Ammon's horn (tissue), 1 donor: Measurements from ENCODE around the gene STXBP2.

Experiments used
- DNase-seq: peaks from one replicate; pipeline ENCODE4 v3.0.0-alpha.2; 2016; ENCODE audit warnings: low spot score

STXBP2 gene

DNA sequence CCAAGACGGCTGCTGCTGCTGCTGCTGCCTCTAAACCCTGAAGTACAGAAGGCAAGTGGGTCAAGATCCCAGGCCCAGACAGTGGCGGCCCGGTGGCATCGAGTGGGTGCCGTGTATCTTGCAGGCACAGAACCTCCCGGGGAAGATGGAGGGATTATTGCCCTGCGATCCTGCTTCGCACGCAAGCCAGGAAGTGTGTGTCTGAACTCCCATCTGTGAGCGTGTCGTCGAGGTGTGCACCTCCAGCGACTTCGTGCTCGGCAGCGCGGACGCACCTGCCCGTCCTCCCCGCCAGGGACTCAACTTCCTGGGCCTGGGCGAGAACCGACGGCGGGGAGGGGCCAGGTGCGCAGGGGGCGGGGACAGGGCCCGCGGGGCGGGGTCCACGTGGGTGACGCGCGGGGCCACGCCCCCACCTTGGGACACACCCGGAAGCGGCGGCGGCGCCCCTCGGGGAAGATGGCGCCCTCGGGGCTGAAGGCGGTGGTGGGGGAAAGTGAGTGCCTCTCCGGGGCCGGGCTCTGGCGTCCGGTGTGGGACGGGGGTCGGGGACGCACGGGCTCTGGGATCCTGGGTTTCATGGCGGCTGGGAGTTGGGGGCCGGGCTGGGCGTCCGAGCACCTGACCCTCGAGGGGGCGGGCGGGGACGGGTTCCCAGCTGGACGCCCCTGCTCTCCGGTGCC, at the start of gene STXBP2:
STXBP2 (plus strand) TSS at position 420 of the 683 bp plus-strand sequence; CDS start at position 460, 40 bp downstream.
- peak; percentile 30 for DNase-seq

DNA sequence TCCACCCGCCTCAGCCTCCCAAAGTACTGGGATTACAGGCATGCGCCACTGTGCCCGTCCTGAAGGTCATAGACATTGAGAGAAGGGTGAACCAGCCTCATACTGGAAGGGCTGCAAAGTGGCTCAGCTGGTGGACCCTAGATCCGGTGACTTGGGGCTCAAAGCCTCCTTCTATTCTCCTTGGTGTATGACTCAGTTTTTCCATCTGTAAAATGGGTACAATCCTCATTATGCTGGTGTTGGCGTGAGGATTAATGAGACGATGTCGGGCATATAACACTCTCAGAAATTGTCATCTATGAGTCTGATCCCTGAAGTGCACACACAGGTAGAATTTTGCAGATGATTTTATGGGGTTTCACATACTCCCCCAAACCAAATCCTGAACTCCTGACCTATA, 47.1 kb upstream of the STXBP2 start:
- DNase-seq = no peak

DNA sequence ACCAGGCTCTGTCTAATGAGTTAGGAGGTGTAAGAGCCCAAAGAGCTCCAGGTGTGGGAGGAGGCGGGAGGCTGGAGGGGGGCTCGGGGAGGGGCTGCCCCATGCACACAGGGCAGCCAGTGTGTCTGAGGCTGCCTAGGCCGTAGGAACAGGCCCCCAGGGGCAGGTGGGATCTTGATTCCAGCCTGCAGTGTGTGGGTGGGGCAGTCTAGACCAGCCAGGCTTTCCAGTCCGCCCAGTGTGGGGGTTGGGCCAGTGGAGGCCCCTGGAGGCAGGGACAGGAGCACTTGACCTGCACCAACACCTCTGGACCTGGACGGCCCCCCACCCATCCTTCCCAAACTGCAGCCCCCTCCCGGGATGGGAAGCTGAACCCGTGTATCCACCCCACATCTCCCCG, 46.7 kb upstream of the STXBP2 start:
- DNase-seq = no peak

DNA sequence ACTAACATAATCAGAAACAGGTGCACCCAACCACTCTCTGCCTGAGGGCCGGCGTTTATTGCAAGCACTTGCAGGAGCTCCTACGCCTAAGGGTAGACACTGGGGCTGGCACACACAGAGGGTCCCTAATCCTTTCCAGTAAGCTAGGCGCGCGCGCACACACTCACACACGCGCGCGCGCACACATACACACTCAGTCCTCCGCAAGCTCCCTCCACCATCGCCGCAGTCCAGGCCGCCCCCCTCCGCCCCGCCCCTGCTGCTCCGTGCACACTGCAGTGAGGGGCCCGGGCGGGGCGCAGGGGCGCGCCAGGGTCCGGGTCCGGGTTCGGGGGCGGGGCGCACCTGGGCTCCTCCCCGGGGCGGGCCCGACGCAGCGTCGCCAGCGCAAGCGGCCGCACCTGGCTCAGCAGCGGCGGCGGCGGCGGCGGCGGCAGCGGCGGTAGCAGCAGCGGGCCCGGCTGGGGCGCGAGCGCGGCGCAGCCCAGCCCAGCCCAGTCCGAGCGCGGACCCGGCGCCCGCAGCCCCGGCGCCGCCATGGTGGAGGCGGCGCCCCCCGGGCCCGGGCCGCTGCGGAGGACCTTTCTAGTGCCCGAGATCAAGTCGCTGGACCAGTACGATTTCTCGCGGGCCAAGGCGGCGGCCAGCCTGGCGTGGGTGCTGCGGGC, 41.3 kb upstream of the STXBP2 start, which contains the start of gene CAMSAP3:
CAMSAP3 (plus strand) TSS at position 398 of the 668 bp plus-strand sequence; CDS start at position 538, 140 bp downstream.
- peak; percentile 24 for DNase-seq

DNA sequence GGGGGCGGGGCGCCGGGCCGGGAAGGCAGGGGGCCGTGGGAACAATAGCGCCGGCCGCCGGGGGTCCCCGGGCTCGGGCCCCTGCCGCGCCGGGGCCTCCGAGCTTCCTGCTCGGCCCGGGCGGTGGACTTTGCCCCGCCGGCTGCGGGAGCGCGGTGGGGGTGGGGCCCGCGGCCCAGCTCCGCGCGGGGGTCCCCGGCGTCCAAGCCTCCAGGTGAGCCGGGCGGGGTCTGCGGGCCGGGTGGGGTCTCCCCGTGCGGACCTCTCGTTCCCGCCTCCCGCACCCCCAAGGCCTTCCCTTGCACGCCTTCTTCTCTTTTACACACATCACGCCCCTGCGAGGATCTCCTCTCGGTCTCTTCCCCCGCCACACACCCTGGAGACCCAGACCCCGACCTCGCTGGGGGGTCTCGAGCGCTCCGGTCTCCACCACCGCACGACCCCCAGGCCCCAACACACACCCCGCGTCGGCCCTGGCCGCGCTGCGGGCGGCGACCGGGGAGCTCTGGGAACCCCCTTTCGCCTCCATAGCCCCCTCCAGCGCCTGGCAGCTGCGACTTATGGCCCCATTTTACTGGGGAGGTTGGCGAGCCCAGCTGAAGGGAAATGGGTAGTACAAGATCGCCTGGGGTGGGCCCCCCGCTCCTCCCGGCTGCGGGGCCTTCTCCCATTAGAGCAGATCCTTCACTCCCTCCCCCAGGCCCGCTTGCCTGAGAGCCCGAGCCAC, 40.5 kb upstream of the STXBP2 start:
- no peak for DNase-seq

DNA sequence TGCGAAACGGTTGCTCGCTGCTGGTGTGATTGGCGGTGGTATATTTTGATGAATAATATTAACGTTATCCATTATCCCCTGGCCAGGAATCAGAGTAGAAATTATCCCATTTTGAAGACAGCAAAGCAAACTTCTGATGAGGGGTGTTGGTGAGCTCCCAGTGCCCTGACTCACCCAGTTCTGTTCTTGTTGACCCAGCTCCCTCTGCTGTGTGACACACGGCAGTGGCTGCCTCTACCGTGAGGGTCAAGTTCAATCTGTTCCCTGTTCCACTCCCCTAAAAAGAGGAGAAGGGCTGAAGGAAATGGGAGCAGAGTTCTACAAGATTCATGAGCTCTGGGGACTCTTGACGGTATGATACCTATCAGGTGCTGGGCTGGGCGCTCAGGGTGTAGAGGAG, 39.2 kb upstream of the STXBP2 start:
- DNase-seq = no peak

DNA sequence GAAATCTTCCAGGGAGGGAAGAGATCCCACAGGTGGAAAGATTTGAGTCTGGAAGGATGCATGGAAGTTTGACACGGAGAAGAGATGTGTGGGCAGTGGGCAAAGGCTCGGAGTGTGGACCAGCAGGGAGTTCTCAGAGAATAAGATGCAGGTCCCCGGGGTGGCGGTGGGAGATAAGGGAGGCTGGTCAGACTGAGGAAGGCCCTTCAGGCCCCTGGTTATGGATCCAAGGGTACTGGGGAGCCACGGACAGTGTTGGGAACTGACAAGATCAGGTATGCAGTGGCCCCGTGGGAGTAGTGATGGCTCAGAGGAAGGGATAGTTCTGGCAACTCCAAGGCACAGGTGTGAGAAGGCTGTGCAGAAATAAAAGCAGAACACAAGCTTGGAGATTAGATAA, 38.7 kb upstream of the STXBP2 start:
- no peak for DNase-seq

DNA sequence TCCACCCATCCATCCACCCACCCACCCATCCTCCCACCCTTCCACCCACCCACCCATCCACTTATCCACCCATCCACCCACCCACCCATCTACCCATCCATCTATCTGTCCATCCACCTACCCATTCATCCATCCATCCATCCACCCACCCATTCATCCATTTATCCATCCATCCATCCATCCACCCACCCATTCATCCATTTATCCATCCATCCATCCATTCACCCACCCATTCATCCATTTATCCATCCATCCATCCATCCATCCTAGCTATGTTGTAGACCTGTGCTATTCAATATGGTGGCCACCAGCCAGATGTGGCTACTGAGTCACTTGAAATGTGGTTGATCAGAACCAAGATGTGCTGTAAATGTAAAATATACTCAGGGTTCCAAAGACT, 36.2 kb upstream of the STXBP2 start:
- DNase-seq = no peak

DNA sequence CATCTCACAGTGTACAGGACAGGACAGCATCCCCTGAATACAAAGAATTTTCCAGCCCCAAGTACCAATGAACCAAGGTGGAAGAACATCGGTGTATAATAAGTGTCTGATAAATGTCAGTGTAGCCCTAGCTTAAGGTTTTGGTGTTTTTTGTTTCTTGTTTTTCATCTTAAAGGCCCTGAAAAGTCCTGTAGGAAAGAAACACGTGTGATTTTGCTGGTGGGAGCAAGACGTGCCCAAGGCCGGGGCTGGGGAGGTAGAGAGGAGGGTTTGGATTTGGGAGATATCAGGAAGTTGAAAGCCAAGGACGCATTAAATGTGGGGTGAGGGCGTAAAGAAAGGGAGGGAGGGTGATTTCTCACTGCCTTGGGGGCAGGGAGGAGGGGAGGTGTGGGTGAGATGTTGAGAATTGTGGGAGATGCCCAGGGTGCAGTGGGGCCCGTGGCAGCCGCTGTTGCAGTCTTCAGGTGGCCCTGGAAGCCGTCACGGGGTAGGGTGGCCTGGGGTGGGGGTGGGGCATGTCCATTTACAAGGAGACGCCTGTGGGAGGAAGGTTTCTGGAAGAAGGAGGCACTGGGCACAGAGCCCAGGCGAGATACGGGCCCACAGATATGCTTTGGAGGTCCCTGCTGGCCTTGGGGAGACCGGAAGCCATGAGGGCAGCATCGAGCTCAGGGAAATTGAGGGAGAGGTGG, 34.5 kb upstream of the STXBP2 start:
- DNase-seq = no peak

DNA sequence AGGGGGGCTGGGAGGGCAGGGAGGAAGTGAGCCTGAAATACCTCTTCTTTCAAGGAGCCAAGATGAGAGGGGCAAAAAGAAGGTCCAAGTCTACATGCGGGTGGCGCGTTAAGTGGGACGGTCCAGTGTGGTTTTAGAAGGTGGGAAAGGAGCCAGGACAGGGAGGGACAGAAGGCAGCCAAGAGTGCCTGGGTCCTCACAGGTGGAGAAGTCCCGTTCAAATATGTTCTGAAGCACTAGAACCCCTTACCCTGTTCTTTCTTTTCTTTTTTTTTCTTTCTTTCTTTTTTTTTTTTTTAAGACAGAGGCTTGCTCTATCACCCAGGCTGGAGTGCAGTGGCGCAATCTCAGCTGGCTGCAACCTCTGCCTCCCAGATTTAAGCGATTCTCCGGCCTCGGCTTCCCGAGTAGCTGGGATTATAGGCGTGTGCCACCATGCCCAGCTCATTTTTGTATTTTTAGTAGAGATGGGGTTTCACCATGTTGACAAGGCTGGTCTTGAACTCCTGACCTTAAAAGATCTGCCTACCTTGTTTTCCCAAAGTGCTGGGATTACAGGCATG, 33.9 kb upstream of the STXBP2 start:
- no peak for DNase-seq

DNA sequence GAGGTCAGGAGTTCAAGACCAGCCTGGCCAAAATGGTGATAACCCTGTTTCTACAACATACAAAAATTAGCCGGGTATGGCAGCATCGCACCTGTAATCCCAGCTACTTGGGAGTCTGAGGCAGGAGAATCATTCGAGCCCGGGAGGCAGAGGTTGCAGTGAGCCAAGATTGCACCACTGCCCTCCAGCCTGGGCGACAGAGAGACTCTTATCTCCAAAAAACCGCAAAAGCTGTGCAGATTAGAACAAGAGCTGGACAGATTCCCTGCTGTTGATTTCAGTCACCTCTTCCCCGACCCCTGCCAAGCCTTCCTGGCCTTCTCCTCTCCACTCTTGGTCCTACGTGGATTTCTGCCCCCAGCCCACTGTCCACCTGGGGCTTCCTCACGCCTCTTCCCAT, 33.0 kb upstream of the STXBP2 start:
- DNase-seq = no peak

DNA sequence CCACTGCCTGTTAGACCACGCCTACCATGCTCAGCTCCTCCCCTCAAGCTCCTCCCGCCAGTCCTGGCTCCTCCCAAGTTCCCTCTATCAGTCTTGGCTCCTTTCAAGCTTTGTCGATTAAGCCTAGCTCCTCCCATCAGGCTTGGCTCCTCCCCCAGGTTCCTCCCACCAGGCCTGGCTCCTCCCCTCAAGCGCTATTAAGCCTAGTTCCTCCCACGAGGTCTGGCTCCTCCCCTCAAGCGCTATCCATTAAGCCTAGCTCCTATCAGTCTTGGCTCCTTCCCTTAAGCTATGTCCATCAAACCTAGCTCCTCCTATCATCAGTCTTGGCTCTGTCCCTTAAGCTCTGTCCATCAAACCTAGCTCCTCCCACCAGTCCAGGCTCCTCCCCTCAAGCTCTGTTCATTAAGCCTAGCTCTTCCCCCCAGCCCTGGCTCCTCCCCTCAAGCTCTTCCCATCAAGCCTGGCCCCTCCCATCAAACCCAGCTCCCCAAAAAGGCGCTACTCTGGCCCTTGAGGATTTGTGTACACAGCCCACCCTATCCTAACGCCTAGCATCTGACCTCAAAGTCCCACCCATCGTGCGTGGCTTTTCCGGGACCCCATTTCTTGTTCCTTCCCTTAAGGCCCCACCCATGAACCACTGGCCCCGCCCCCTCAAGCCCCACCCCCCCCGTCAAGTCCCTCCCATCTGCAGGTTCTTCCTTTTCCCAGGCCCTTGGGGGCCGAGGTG, 31.3 kb upstream of the STXBP2 start:
- no peak for DNase-seq

DNA sequence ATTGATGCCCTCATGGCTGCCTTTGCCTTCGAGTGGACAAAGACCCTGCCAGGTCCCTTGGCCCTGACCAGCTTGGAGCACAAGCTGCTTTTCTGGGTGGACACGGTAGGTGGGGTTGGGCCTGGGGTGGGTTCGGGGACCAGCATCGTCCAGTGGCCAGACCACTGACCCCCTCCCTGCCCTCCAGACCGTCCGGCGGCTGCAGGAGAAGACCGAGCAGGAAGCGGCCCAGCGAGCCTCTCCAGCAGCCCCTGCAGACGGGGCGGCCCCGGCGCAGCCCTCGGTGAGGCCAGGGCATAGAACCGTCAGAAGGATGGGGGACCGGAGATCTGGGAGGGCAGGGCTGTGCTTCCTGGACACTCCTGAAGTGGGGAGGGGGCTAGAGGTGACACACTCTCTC, 30.6 kb upstream of the STXBP2 start:
- DNase-seq = no peak

DNA sequence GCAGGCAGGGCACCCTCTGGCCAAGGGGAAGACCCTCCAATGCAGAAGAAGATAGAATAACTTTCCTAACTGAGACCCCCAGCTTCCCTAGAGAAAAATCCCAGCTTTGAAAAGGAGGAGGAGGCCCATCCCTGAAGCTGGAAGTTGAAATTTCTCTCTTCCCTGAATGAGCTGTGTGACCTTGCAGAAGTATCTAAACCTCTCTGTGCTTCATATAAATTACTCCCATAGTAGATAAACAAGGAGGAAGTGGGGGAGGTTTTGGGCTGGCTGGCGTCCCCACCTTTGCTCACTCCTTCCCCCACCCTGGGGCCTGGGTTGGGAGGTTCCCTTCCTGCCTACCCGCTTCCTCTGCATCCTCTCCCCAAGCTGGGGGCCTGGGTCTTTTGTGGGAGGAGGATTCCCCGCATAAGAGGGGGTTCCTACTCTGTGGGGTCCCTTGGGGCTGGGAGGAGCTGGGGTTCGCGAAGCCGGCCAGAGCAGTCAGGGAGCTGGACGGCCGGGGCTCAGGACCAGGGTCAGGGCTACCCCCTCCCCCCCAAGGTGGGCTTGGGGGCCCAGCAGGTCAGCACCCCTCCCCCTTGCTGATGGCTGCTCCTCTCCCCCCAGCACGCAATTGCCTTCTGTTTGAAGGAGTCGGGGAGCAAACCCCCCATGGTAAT, 29.6 kb upstream of the STXBP2 start:
- DNase-seq = no peak

DNA sequence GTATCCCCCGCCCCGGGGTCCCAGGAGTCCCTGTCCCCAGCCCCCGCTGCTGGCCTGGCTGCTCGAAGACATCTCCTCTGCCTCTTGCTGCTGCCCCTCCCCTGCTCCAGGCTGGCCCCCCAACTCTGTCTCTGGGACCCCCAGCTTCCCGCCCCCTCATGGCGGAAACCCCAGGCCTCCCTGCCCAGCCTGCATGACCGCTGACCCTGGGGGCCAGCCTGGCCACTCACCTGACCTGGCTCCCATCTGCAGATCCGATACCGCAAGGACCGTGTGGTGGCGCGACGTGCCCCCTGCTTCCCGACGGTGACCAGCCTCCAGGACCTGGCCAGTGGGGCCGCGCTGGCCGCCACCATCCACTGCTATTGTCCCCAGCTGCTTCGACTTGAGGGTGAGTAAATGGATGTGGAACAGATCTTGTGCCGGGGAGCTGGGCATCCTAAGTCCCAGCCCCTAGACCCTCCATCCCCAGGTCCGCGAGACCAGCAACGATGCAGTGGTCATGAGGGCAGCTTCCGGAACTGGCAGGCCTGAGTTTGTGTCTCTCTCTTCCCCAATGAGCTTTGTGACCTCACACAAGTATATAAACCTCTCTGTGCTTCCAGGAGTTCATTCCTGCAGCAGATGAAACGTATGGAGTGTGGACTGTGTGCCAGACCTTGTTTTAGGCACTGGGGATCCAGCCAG, 28.9 kb upstream of the STXBP2 start:
- no peak for DNase-seq

DNA sequence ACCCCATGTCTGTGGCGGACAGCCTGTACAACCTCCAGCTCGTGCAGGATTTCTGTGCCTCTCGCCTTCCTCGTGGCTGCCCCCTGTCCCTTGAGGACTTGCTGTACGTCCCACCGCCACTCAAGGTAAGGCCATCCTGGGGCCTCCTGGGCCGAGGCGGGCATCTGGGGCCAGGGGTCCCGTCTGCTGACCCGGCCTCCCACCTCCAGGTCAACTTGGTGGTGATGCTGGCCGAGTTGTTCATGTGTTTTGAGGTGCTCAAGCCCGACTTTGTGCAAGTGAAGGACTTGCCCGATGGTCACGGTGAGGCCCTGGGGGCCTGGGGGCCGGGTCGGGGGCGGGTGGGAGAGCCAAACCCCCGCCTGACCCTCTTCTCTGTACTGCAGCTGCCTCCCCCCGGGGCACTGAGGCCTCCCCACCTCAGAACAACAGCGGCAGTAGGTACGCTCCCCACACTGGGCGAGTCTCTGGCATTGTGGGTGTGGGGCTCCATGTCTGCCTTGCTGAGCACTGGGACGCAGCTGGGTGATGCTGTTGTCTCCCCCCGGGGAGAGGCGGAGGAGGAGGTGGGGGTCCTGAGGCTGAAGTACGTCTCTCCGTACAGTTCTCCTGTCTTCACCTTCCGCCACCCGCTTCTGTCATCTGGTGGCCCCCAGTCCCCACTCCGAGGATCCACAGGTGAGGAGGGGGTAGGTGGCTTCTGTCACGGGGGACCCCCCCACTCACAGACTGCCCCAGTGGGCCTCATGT, 26.2 kb upstream of the STXBP2 start:
- DNase-seq = no peak

DNA sequence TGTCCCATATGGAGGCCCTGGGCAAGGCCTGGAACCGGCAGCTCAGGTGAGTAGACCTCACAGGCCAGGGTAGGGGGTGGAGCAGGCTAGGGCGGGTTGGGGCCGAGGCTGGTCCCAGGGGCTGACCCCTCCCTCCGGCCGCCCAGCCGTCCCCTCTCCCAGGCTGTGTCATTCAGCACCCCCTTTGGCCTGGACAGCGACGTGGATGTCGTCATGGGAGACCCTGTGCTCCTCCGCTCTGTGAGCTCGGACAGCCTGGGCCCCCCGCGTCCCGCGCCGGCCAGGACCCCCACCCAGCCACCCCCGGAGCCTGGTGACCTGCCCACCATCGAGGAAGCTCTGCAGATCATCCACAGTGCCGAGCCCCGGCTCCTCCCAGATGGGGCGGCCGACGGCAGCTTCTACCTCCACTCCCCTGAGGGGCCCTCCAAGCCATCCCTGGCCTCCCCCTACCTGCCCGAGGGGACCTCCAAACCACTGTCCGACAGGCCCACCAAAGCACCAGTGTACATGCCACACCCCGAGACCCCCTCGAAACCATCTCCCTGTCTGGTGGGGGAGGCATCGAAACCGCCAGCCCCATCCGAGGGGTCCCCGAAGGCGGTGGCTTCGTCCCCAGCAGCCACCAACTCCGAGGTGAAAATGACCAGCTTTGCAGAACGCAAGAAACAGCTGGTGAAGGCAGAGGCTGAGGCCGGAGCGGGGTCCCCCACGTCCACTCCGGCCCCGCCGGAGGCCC, 25.2 kb upstream of the STXBP2 start:
- no peak for DNase-seq
